ENCODE measurements around the gene SPEF2.

DNA sequence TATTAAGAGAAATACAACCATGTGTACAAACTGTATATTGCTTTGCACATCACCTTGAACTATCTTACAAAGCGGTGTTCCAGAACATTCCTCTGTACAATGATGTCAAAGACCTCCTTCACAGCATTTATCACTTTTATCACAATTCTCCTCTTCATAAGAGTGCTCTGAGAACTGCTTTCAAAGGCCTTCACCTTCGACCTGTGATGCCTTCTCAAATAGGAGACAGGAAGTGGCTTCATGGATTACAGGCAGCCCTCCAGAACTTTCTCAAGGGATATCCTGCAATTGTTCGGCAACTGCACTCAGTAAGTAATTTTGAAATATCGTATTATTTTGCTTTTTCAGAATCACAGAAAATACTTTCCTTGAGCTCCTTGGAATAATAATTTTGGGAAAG, 171.1 kb downstream of the SPEF2 start:
- TF ChIP-seq, protein P1, sequence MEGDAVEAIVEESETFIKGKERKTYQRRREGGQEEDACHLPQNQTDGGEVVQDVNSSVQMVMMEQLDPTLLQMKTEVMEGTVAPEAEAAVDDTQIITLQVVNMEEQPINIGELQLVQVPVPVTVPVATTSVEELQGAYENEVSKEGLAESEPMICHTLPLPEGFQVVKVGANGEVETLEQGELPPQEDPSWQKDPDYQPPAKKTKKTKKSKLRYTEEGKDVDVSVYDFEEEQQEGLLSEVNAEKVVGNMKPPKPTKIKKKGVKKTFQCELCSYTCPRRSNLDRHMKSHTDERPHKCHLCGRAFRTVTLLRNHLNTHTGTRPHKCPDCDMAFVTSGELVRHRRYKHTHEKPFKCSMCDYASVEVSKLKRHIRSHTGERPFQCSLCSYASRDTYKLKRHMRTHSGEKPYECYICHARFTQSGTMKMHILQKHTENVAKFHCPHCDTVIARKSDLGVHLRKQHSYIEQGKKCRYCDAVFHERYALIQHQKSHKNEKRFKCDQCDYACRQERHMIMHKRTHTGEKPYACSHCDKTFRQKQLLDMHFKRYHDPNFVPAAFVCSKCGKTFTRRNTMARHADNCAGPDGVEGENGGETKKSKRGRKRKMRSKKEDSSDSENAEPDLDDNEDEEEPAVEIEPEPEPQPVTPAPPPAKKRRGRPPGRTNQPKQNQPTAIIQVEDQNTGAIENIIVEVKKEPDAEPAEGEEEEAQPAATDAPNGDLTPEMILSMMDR (IDR thresholded peaks at IDR 0.05; ENCODE audit: insufficient read depth, low read length), result no peak
- TF ChIP-seq POLR2AphosphoS5 (IDR thresholded peaks at IDR 0.05; ENCODE audit: low read depth), result no peak
- TF ChIP-seq, protein P2, sequence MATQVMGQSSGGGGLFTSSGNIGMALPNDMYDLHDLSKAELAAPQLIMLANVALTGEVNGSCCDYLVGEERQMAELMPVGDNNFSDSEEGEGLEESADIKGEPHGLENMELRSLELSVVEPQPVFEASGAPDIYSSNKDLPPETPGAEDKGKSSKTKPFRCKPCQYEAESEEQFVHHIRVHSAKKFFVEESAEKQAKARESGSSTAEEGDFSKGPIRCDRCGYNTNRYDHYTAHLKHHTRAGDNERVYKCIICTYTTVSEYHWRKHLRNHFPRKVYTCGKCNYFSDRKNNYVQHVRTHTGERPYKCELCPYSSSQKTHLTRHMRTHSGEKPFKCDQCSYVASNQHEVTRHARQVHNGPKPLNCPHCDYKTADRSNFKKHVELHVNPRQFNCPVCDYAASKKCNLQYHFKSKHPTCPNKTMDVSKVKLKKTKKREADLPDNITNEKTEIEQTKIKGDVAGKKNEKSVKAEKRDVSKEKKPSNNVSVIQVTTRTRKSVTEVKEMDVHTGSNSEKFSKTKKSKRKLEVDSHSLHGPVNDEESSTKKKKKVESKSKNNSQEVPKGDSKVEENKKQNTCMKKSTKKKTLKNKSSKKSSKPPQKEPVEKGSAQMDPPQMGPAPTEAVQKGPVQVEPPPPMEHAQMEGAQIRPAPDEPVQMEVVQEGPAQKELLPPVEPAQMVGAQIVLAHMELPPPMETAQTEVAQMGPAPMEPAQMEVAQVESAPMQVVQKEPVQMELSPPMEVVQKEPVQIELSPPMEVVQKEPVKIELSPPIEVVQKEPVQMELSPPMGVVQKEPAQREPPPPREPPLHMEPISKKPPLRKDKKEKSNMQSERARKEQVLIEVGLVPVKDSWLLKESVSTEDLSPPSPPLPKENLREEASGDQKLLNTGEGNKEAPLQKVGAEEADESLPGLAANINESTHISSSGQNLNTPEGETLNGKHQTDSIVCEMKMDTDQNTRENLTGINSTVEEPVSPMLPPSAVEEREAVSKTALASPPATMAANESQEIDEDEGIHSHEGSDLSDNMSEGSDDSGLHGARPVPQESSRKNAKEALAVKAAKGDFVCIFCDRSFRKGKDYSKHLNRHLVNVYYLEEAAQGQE (IDR thresholded peaks at IDR 0.05; ENCODE audit: insufficient replicate concordance, low read depth), result no peak

All from HL-60 (cell line).